ENCODE measurements around the gene DCLRE1C.
A peak's percentile ranks its signal among the peaks of the same experiment; 100 is the strongest.

Gene DCLRE1C

GRCh38 chr10:14906765-14907164 lies 47.1 kb downstream of the DCLRE1C start:
- in situ Hi-C loops (cut with HindIII; ENCODE audit: low sequenced_read_pairs), result no loop called here
- DNase-seq (ENCODE audit: low read depth, low spot score), result no peak
- no peak for TF ChIP-seq CTCF (IDR thresholded peaks at IDR 0.05; ENCODE audit: low read depth, low read length)
- no peak overlapping the region for H3K4me3 ChIP-seq (ENCODE audit: low read depth, low read length)

- DNase-seq (ENCODE audit: low read depth, low spot score), result no peak
- no peak for TF ChIP-seq CTCF (IDR thresholded peaks at IDR 0.05; ENCODE audit: low read depth, low read length)
- H3K4me3 ChIP-seq (ENCODE audit: low read depth, low read length), result no peak overlapping the region
- in situ Hi-C loops (cut with HindIII; ENCODE audit: low sequenced_read_pairs), result no loop called here
Observed at GRCh38 chr10:14905890-14906289, 48.0 kb downstream of the DCLRE1C start.

- TF ChIP-seq CTCF (IDR thresholded peaks at IDR 0.05; ENCODE audit: low read depth, low read length), result no peak
- no peak for DNase-seq (ENCODE audit: low read depth, low spot score)
- H3K4me3 ChIP-seq (ENCODE audit: low read depth, low read length), result no peak overlapping the region
- in situ Hi-C loops (cut with HindIII; ENCODE audit: low sequenced_read_pairs), result no loop called here
Observed at GRCh38 chr10:14904864-14905263, 49.0 kb downstream of the DCLRE1C start.

- DNase-seq (ENCODE audit: low read depth, low spot score), result peak; percentile 35
- in situ Hi-C loops (cut with HindIII; ENCODE audit: low sequenced_read_pairs), result no loop called here
- H3K4me3 ChIP-seq (ENCODE audit: low read depth, low read length), result no peak overlapping the region
- TF ChIP-seq CTCF (IDR thresholded peaks at IDR 0.05; ENCODE audit: low read depth, low read length), result peak; percentile 61
Observed at GRCh38 chr10:14904316-14904732, 49.6 kb downstream of the DCLRE1C start.

- no peak for TF ChIP-seq CTCF (IDR thresholded peaks at IDR 0.05; ENCODE audit: low read depth, low read length)
- in situ Hi-C loops (cut with HindIII; ENCODE audit: low sequenced_read_pairs), result no loop called here
- DNase-seq (ENCODE audit: low read depth, low spot score), result no peak
- H3K4me3 ChIP-seq (ENCODE audit: low read depth, low read length), result no peak overlapping the region
Observed at GRCh38 chr10:14891151-14891550, 62.7 kb downstream of the DCLRE1C start.

GRCh38 chr10:14889318-14889717 lies 64.6 kb downstream of the DCLRE1C start:
- TF ChIP-seq CTCF (IDR thresholded peaks at IDR 0.05; ENCODE audit: low read depth, low read length), result peak; percentile 46
- DNase-seq (ENCODE audit: low read depth, low spot score), result no peak
- no peak overlapping the region for H3K4me3 ChIP-seq (ENCODE audit: low read depth, low read length)
- in situ Hi-C loops (cut with HindIII; ENCODE audit: low sequenced_read_pairs), result no loop called here

- TF ChIP-seq CTCF (IDR thresholded peaks at IDR 0.05; ENCODE audit: low read depth, low read length), result no peak
- no peak overlapping the region for H3K4me3 ChIP-seq (ENCODE audit: low read depth, low read length)
- in situ Hi-C loops (cut with HindIII; ENCODE audit: low sequenced_read_pairs), result no loop called here
- no peak for DNase-seq (ENCODE audit: low read depth, low spot score)
Observed at GRCh38 chr10:14884082-14884481, 69.8 kb downstream of the DCLRE1C start.
